ENCODE data around the gene SPATA2.

GRCh38 chr20:49854190-49854875 is 61.0 kb downstream of the SPATA2 start:
- TF ChIP-seq, protein P1, sequence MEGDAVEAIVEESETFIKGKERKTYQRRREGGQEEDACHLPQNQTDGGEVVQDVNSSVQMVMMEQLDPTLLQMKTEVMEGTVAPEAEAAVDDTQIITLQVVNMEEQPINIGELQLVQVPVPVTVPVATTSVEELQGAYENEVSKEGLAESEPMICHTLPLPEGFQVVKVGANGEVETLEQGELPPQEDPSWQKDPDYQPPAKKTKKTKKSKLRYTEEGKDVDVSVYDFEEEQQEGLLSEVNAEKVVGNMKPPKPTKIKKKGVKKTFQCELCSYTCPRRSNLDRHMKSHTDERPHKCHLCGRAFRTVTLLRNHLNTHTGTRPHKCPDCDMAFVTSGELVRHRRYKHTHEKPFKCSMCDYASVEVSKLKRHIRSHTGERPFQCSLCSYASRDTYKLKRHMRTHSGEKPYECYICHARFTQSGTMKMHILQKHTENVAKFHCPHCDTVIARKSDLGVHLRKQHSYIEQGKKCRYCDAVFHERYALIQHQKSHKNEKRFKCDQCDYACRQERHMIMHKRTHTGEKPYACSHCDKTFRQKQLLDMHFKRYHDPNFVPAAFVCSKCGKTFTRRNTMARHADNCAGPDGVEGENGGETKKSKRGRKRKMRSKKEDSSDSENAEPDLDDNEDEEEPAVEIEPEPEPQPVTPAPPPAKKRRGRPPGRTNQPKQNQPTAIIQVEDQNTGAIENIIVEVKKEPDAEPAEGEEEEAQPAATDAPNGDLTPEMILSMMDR (IDR thresholded peaks at IDR 0.05), result no peak
- no peak for TF ChIP-seq POLR2A (IDR thresholded peaks at IDR 0.05; ENCODE audit: low read depth)
